Adrenal gland (tissue), 5 donors: ENCODE measurements around the gene PFKP.

Experiments used
- POLR2A ChIP-seq, 2 donors: fragments of 450-650 bp; IDR thresholded peaks; one replicate each; pipeline ENCODE4 v1.6.1; 2017; ENCODE audit warnings: antibody characterized with exemption in 2 of 2, mild to moderate bottlenecking in 2 of 2, moderate library complexity in 1 of 2
- TF ChIP-seq, protein P1 (sequence below), 6 experiments: fragments of 450-650 bp in 4 of 6; fragments of 200-600 bp in 2 of 6; sonication (generic) in 1 of 6; IDR thresholded peaks; 1 replicate in 5 of 6; 2 replicates in 1 of 6; pipeline versions ENCODE4 v1.5.1 to v1.8.0; 2016 to 2021; ENCODE audit warnings: antibody characterized with exemption in 6 of 6, mild to moderate bottlenecking in 2 of 6, moderate library complexity in 1 of 6
- donor health status: DM: no; HTN: no; CAD: no.

DNA sequence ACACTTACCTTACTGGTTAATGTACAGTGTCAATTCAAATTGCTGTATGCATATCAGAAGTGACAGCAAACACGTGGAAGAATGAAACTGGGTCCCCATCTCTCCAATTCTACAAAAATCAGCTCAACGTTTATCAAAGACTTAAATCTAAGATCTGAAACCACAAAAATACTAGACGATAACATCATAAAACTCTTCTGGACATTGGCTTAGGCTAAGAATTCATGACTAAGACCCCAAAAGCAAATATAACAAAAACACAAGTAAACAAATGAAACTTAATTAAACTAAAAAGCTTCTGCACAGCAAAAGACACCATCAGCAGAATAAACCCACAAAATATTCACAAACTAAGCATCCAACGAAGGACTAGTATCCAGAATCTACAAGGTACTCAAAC lies 35.9 kb upstream of the PFKP start:
- TF ChIP-seq, protein P1, sequence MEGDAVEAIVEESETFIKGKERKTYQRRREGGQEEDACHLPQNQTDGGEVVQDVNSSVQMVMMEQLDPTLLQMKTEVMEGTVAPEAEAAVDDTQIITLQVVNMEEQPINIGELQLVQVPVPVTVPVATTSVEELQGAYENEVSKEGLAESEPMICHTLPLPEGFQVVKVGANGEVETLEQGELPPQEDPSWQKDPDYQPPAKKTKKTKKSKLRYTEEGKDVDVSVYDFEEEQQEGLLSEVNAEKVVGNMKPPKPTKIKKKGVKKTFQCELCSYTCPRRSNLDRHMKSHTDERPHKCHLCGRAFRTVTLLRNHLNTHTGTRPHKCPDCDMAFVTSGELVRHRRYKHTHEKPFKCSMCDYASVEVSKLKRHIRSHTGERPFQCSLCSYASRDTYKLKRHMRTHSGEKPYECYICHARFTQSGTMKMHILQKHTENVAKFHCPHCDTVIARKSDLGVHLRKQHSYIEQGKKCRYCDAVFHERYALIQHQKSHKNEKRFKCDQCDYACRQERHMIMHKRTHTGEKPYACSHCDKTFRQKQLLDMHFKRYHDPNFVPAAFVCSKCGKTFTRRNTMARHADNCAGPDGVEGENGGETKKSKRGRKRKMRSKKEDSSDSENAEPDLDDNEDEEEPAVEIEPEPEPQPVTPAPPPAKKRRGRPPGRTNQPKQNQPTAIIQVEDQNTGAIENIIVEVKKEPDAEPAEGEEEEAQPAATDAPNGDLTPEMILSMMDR (IDR thresholded peaks at IDR 0.05): no peak
- TF ChIP-seq POLR2A (IDR thresholded peaks at IDR 0.05): no peak
